MG63 (cell line): ENCODE results near the gene DHX29. TPM values are rescaled to one million over a fixed set of nuclear protein-coding genes. Genes with fewer than 3 reads are reported as not detected.

ENCODE experiments used
- DNase-seq: peaks from one replicate; pipeline ENCODE4 v3.0.0-alpha.2; 2020
- H3K27me3 ChIP-seq: fragments of 250-450 bp; sonication (Bioruptor Pico); 2 replicates; pipeline ENCODE4 v1.5.1; 2020; ENCODE audit warnings: mild to moderate bottlenecking, moderate library complexity
- H3K36me3 ChIP-seq: fragments of 250-450 bp; sonication (Bioruptor Pico); 2 replicates; pipeline ENCODE4 v1.5.1; 2020; ENCODE audit warnings: mild to moderate bottlenecking, moderate library complexity
- H3K4me3 ChIP-seq: fragments of 250-450 bp; sonication (Bioruptor Pico); 2 replicates; pipeline ENCODE4 v1.5.1; 2020; ENCODE audit warnings: mild to moderate bottlenecking, moderate library complexity
- H3K9me3 ChIP-seq: fragments of 250-450 bp; sonication (Bioruptor Pico); 2 replicates; pipeline ENCODE4 v1.5.1; 2020; ENCODE audit warnings: mild to moderate bottlenecking, moderate library complexity
- total RNA-seq: library from RNA; depleted of rRNA; stranded (reverse); fragments of >200 nt; shearing (Covaris generic); gene quantifications from 2 replicates; pipeline ENCODE4 v1.2.3, GENCODE V29; 2014; ENCODE audit warnings: low replicate concordance

Gene DHX29
- total RNA-seq, 1 experiment from 2014 or later, result 18.4 TPM

- Histone ChIP-seq H3K9me3 (no peaks in the 10 kb centered on the region), H3K36me3 (peaks cover 78% of the 10 kb centered on the region), H3K4me3 (no peak overlapping the region), H3K27me3 (no peaks in the 10 kb centered on the region)
- DNase-seq, result no peak
Observed at GRCh38 chr5:55286411-55286933, 21.0 kb downstream of the DHX29 start.

GRCh38 chr5:55278778-55279177 is 28.7 kb downstream of the DHX29 start:
- H3K36me3 ChIP-seq, result peaks cover 78% of the 10 kb centered on the region
- no peak overlapping the region for H3K4me3 ChIP-seq
- H3K9me3 ChIP-seq, result no peaks in the 10 kb centered on the region
- no peak for DNase-seq
- H3K27me3 ChIP-seq, result no peaks in the 10 kb centered on the region

GRCh38 chr5:55276771-55277170 is 30.7 kb downstream of the DHX29 start:
- no peaks in the 10 kb centered on the region for H3K27me3 ChIP-seq
- no peak overlapping the region for H3K4me3 ChIP-seq
- no peak for DNase-seq
- no peaks in the 10 kb centered on the region for H3K9me3 ChIP-seq
- peaks cover 76% of the 10 kb centered on the region for H3K36me3 ChIP-seq

GRCh38 chr5:55258339-55258738 is 49.2 kb downstream of the DHX29 start:
- DNase-seq, result no peak
- Histone ChIP-seq H3K36me3 (peaks cover 70% of the 10 kb centered on the region), H3K4me3 (no peak overlapping the region), H3K27me3 (no peaks in the 10 kb centered on the region), H3K9me3 (no peaks in the 10 kb centered on the region)

GRCh38 chr5:55254802-55255201 is 52.7 kb downstream of the DHX29 start:
- no peak for DNase-seq
- no peak overlapping the region for H3K4me3 ChIP-seq

GRCh38 chr5:55250064-55250463 is 57.4 kb downstream of the DHX29 start:
- Histone ChIP-seq H3K27me3 (no peaks in the 10 kb centered on the region), H3K36me3 (peaks cover 4% of the 10 kb centered on the region; the same call in 1 of the 2 replicates), H3K9me3 (peaks cover 5% of the 10 kb centered on the region), H3K4me3 (no peak overlapping the region)
- no peak for DNase-seq

More at GRCh38 chr5:55254802-55255201, 52.7 kb downstream of the DHX29 start:
- Histone ChIP-seq H3K27me3 (no peaks in the 10 kb centered on the region), H3K9me3 (no peaks in the 10 kb centered on the region), H3K36me3 (peaks cover 45% of the 10 kb centered on the region)

- Histone ChIP-seq H3K27me3 (no peaks in the 10 kb centered on the region), H3K4me3 (no peak overlapping the region), H3K9me3 (no peaks in the 10 kb centered on the region), H3K36me3 (no peaks in the 10 kb centered on the region)
- no peak for DNase-seq
Observed at GRCh38 chr5:55241746-55242145, 65.7 kb downstream of the DHX29 start.

GRCh38 chr5:55236800-55237199 is 70.7 kb downstream of the DHX29 start:
- Histone ChIP-seq H3K27me3 (no peaks in the 10 kb centered on the region), H3K4me3 (no peak overlapping the region), H3K9me3 (no peaks in the 10 kb centered on the region), H3K36me3 (no peaks in the 10 kb centered on the region)
- DNase-seq, result no peak

- Histone ChIP-seq H3K4me3 (peak overlapping the region; percentile 62), H3K27me3 (no peaks in the 10 kb centered on the region), H3K36me3 (no peaks in the 10 kb centered on the region), H3K9me3 (no peaks in the 10 kb centered on the region)
- peak; percentile 47 for DNase-seq
Observed at GRCh38 chr5:55234121-55234700, 73.3 kb downstream of the DHX29 start.

- H3K4me3 ChIP-seq, result peak within 1 kb of the TSS; percentile 62
- H3K27me3 ChIP-seq, result no peaks in the 10 kb centered on the region
- no peaks in the 10 kb centered on the region for H3K36me3 ChIP-seq
- DNase-seq, result peak; percentile 89
- H3K9me3 ChIP-seq, result no peaks in the 10 kb centered on the region
Observed at GRCh38 chr5:55232985-55233928, 74.2 kb downstream of the DHX29 start, which contains the start of gene CCNO. TSS of gene CCNO (minus strand) at chr5:55233608. CDS start at chr5:55233523, 85 bp downstream.

GRCh38 chr5:55232271-55232984 is 75.1 kb downstream of the DHX29 start:
- Histone ChIP-seq H3K4me3 (peak overlapping the region; percentile 62), H3K9me3 (no peaks in the 10 kb centered on the region), H3K27me3 (no peaks in the 10 kb centered on the region), H3K36me3 (no peaks in the 10 kb centered on the region)
- peak; percentile 33 for DNase-seq

- peak overlapping the region; percentile 62 for H3K4me3 ChIP-seq
- DNase-seq, result no peak
- H3K9me3 ChIP-seq, result no peaks in the 10 kb centered on the region
- H3K36me3 ChIP-seq, result no peaks in the 10 kb centered on the region
- no peaks in the 10 kb centered on the region for H3K27me3 ChIP-seq
Observed at GRCh38 chr5:55231919-55232270, 75.6 kb downstream of the DHX29 start.

GRCh38 chr5:55231029-55231918 is 76.2 kb downstream of the DHX29 start:
- no peaks in the 10 kb centered on the region for H3K27me3 ChIP-seq
- H3K4me3 ChIP-seq, result no peak overlapping the region
- no peak for DNase-seq
- H3K9me3 ChIP-seq, result no peaks in the 10 kb centered on the region
- H3K36me3 ChIP-seq, result no peaks in the 10 kb centered on the region

- Histone ChIP-seq H3K36me3 (no peaks in the 10 kb centered on the region), H3K27me3 (no peaks in the 10 kb centered on the region), H3K9me3 (no peaks in the 10 kb centered on the region), H3K4me3 (no peak overlapping the region)
- DNase-seq, result no peak
Observed at GRCh38 chr5:55230086-55230629, 77.3 kb downstream of the DHX29 start.

- no peaks in the 10 kb centered on the region for H3K36me3 ChIP-seq
- peak overlapping the region; percentile 71 for H3K4me3 ChIP-seq
- no peak for DNase-seq
- no peaks in the 10 kb centered on the region for H3K9me3 ChIP-seq
- H3K27me3 ChIP-seq, result no peaks in the 10 kb centered on the region
Observed at GRCh38 chr5:55227664-55228430, 79.6 kb downstream of the DHX29 start.
